Memory B cell (primary cell): ENCODE results near the gene PLSCR4.

Experiments used
- ATAC-seq: fragments of 150-1000 bp; cut with Tn5 transposase; 2 replicates; pipeline ENCODE4 v1.10.0; 2021; ENCODE audit warnings: low read depth, mild to moderate bottlenecking, moderate library complexity
- DNase-seq, 2 donors: peaks; one replicate each; pipeline ENCODE4 v3.0.0; 2022; ENCODE audit warnings: low spot score in 2 of 2
- H3K27ac Mint-ChIP-seq: one replicate; pipeline ENCODE4 v1.8.0; 2022; ENCODE audit warnings: mild to moderate bottlenecking, moderate library complexity, mixed read lengths
- H3K27me3 Mint-ChIP-seq: one replicate; pipeline ENCODE4 v1.8.0; 2022; ENCODE audit warnings: mixed read lengths
- H3K36me3 Mint-ChIP-seq: one replicate; pipeline ENCODE4 v1.8.0; 2022; ENCODE audit warnings: mild to moderate bottlenecking, mixed read lengths
- H3K4me1 Mint-ChIP-seq: one replicate; pipeline ENCODE4 v1.8.0; 2022; ENCODE audit warnings: mixed read lengths
- H3K4me3 Mint-ChIP-seq: one replicate; pipeline ENCODE4 v1.8.0; 2022; ENCODE audit warnings: mild to moderate bottlenecking, moderate library complexity, mixed read lengths
- H3K9me3 Mint-ChIP-seq: one replicate; pipeline ENCODE4 v1.8.0; 2022; ENCODE audit warnings: mixed read lengths

The PLSCR4 gene

GRCh38 chr3:146165877-146166276, 85.0 kb downstream of the PLSCR4 start:
- DNase-seq = no peak
- Mint-ChIP-seq H3K27me3 (peaks cover 6% of the 10 kb centered on the region), H3K4me3 (no peak overlapping the region), H3K4me1 (no peaks in the 10 kb centered on the region), H3K9me3 (no peaks in the 10 kb centered on the region), H3K36me3 (no peaks in the 10 kb centered on the region), H3K27ac (no peak overlapping the region)
- ATAC-seq = no peak

- no peak for ATAC-seq
- Mint-ChIP-seq H3K4me3 (no peak overlapping the region), H3K27ac (no peak overlapping the region), H3K36me3 (no peaks in the 10 kb centered on the region), H3K9me3 (no peaks in the 10 kb centered on the region), H3K4me1 (no peaks in the 10 kb centered on the region), H3K27me3 (peaks cover 8% of the 10 kb centered on the region)
- DNase-seq = no peak
Measured at GRCh38 chr3:146164971-146165769, 85.7 kb downstream of the PLSCR4 start.

GRCh38 chr3:146164506-146164905, 86.4 kb downstream of the PLSCR4 start:
- DNase-seq (no peak), ATAC-seq (no peak)
- Mint-ChIP-seq H3K4me3 (no peak overlapping the region), H3K4me1 (no peaks in the 10 kb centered on the region), H3K36me3 (no peaks in the 10 kb centered on the region), H3K9me3 (no peaks in the 10 kb centered on the region), H3K27ac (no peak overlapping the region), H3K27me3 (peaks cover 10% of the 10 kb centered on the region)

GRCh38 chr3:146164071-146164470, 86.8 kb downstream of the PLSCR4 start:
- DNase-seq (no peak), ATAC-seq (no peak)
- H3K36me3 Mint-ChIP-seq = no peaks in the 10 kb centered on the region
- H3K9me3 Mint-ChIP-seq = no peaks in the 10 kb centered on the region
- no peak overlapping the region for H3K27ac Mint-ChIP-seq
- no peaks in the 10 kb centered on the region for H3K4me1 Mint-ChIP-seq
- no peak overlapping the region for H3K4me3 Mint-ChIP-seq
- H3K27me3 Mint-ChIP-seq = peaks cover 10% of the 10 kb centered on the region

GRCh38 chr3:146163584-146163983, 87.3 kb downstream of the PLSCR4 start:
- no peaks in the 10 kb centered on the region for H3K36me3 Mint-ChIP-seq
- H3K9me3 Mint-ChIP-seq = no peaks in the 10 kb centered on the region
- DNase-seq = no peak
- H3K27ac Mint-ChIP-seq = no peak overlapping the region
- H3K4me3 Mint-ChIP-seq = no peak overlapping the region
- H3K4me1 Mint-ChIP-seq = no peaks in the 10 kb centered on the region
- H3K27me3 Mint-ChIP-seq = peaks cover 10% of the 10 kb centered on the region
- ATAC-seq = no peak

GRCh38 chr3:146162561-146162960, 88.3 kb downstream of the PLSCR4 start:
- H3K4me1 Mint-ChIP-seq = no peaks in the 10 kb centered on the region
- H3K4me3 Mint-ChIP-seq = no peak overlapping the region
- H3K9me3 Mint-ChIP-seq = no peaks in the 10 kb centered on the region
- no peak for DNase-seq
- H3K27ac Mint-ChIP-seq = no peak overlapping the region
- H3K27me3 Mint-ChIP-seq = peaks cover 10% of the 10 kb centered on the region
- H3K36me3 Mint-ChIP-seq = no peaks in the 10 kb centered on the region
- no peak for ATAC-seq

GRCh38 chr3:146161663-146162002, 89.3 kb downstream of the PLSCR4 start:
- no peak overlapping the region for H3K4me3 Mint-ChIP-seq
- ATAC-seq (no peak), DNase-seq (no peak)
- H3K4me1 Mint-ChIP-seq = no peaks in the 10 kb centered on the region
- H3K36me3 Mint-ChIP-seq = no peaks in the 10 kb centered on the region
- H3K27me3 Mint-ChIP-seq = peaks cover 10% of the 10 kb centered on the region
- H3K9me3 Mint-ChIP-seq = no peaks in the 10 kb centered on the region
- H3K27ac Mint-ChIP-seq = no peak overlapping the region

GRCh38 chr3:146160964-146161662, 89.8 kb downstream of the PLSCR4 start, which contains the start of gene PLOD2:
Gene PLOD2, minus strand, starts transcription at chr3:146161184. Its CDS starts 195 bp downstream, at chr3:146160989.
- DNase-seq (no peak), ATAC-seq (peak; percentile 27)
- H3K27me3 Mint-ChIP-seq = peaks cover 11% of the 10 kb centered on the region
- no peaks in the 10 kb centered on the region for H3K4me1 Mint-ChIP-seq
- no peaks in the 10 kb centered on the region for H3K9me3 Mint-ChIP-seq
- H3K36me3 Mint-ChIP-seq = no peaks in the 10 kb centered on the region
- no peak within 1 kb of the TSS for H3K27ac Mint-ChIP-seq
- H3K4me3 Mint-ChIP-seq = peak within 1 kb of the TSS; percentile 53

GRCh38 chr3:146160321-146160963, 90.5 kb downstream of the PLSCR4 start:
- Mint-ChIP-seq H3K9me3 (no peaks in the 10 kb centered on the region), H3K27ac (no peak overlapping the region), H3K4me1 (no peaks in the 10 kb centered on the region), H3K36me3 (no peaks in the 10 kb centered on the region), H3K4me3 (peak overlapping the region; percentile 53), H3K27me3 (peaks cover 11% of the 10 kb centered on the region)
- DNase-seq (no peak), ATAC-seq (no peak)

- DNase-seq (no peak), ATAC-seq (no peak)
- peak overlapping the region; percentile 53 for H3K4me3 Mint-ChIP-seq
- peaks cover 10% of the 10 kb centered on the region for H3K27me3 Mint-ChIP-seq
- no peaks in the 10 kb centered on the region for H3K4me1 Mint-ChIP-seq
- no peaks in the 10 kb centered on the region for H3K36me3 Mint-ChIP-seq
- H3K27ac Mint-ChIP-seq = no peak overlapping the region
- H3K9me3 Mint-ChIP-seq = no peaks in the 10 kb centered on the region
Measured at GRCh38 chr3:146159616-146160320, 91.1 kb downstream of the PLSCR4 start.

GRCh38 chr3:146159037-146159436, 91.9 kb downstream of the PLSCR4 start:
- Mint-ChIP-seq H3K4me3 (no peak overlapping the region), H3K27ac (no peak overlapping the region), H3K27me3 (peaks cover 8% of the 10 kb centered on the region), H3K36me3 (no peaks in the 10 kb centered on the region), H3K9me3 (no peaks in the 10 kb centered on the region), H3K4me1 (no peaks in the 10 kb centered on the region)
- DNase-seq = no peak
- ATAC-seq = no peak

- DNase-seq = no peak
- Mint-ChIP-seq H3K4me1 (no peaks in the 10 kb centered on the region), H3K9me3 (no peaks in the 10 kb centered on the region), H3K4me3 (no peak overlapping the region), H3K27ac (no peak overlapping the region), H3K36me3 (no peaks in the 10 kb centered on the region), H3K27me3 (peaks cover 5% of the 10 kb centered on the region)
- ATAC-seq = no peak
Measured at GRCh38 chr3:146157325-146158060, 93.4 kb downstream of the PLSCR4 start.

- no peaks in the 10 kb centered on the region for H3K36me3 Mint-ChIP-seq
- no peak overlapping the region for H3K4me3 Mint-ChIP-seq
- no peaks in the 10 kb centered on the region for H3K4me1 Mint-ChIP-seq
- H3K27ac Mint-ChIP-seq = no peak overlapping the region
- DNase-seq = no peak
- no peak for ATAC-seq
- H3K9me3 Mint-ChIP-seq = no peaks in the 10 kb centered on the region
- peaks cover 5% of the 10 kb centered on the region for H3K27me3 Mint-ChIP-seq
Measured at GRCh38 chr3:146156666-146157314, 94.1 kb downstream of the PLSCR4 start.
